Heart left ventricle (tissue), 16 donors: ENCODE measurements around the gene GDF7. TPM values are rescaled to one million over a fixed set of nuclear protein-coding genes. Genes with fewer than 3 reads are reported as not detected.

ENCODE experiments used
- ATAC-seq, 4 donors: fragments of 200-7000 bp; cut with Tn5 transposase; one replicate each; pipeline ENCODE4 v1.9.1; 2020 to 2022; ENCODE audit warnings: moderate library complexity in 4 of 4, mild to moderate bottlenecking in 3 of 4, moderate number of reproducible peaks in 1 of 4
- DNase-seq, 5 donors: peaks; one replicate each; pipeline ENCODE4 v3.0.0-alpha.2; 2020
- H3K27ac ChIP-seq, 12 donors: fragments of 200-600 bp; sonication (generic) in 4 of 12; one replicate each; pipeline versions ENCODE4 v1.5.0 to v1.8.0; 2016 to 2022; ENCODE audit warnings: mild to moderate bottlenecking in 2 of 12
- H3K27me3 ChIP-seq, 9 donors: fragments of 200-600 bp; sonication (generic) in 2 of 9; one replicate each; pipeline versions ENCODE4 v1.5.1 to v1.8.0; 2016 to 2022; ENCODE audit warnings: mild to moderate bottlenecking in 3 of 9
- H3K36me3 ChIP-seq, 9 donors: fragments of 200-600 bp; sonication (generic) in 2 of 9; one replicate each; pipeline versions ENCODE4 v1.5.0 to v1.8.0; 2018 to 2022; ENCODE audit warnings: mild to moderate bottlenecking in 2 of 9
- H3K4me1 ChIP-seq, 12 donors: fragments of 200-600 bp; sonication (generic) in 4 of 12; one replicate each; pipeline versions ENCODE4 v1.5.0 to v1.8.0; 2016 to 2022; ENCODE audit warnings: mild to moderate bottlenecking in 3 of 12
- H3K4me3 ChIP-seq, 12 donors: fragments of 200-600 bp; sonication (generic) in 4 of 12; one replicate each; pipeline versions ENCODE4 v1.5.0 to v1.8.0; 2017 to 2022; ENCODE audit warnings: mild to moderate bottlenecking in 9 of 12, moderate library complexity in 4 of 12
- H3K9me3 ChIP-seq, 12 donors: fragments of 200-600 bp; sonication (generic) in 4 of 12; one replicate each; pipeline versions ENCODE4 v1.5.0 to v1.8.0; 2016 to 2022; ENCODE audit warnings: mild to moderate bottlenecking in 1 of 12
- CTCF ChIP-seq, 12 donors: fragments of 200-600 bp; sonication (generic) in 4 of 12; IDR thresholded peaks; one replicate each; pipeline versions ENCODE4 v1.5.0 to v1.8.0; 2018 to 2022; ENCODE audit warnings: antibody characterized with exemption in 12 of 12, mild to moderate bottlenecking in 5 of 12
- POLR2A ChIP-seq, 2 donors: fragments of 450-650 bp; IDR thresholded peaks; one replicate each; pipeline ENCODE4 v1.6.1; 2017; ENCODE audit warnings: antibody characterized with exemption in 2 of 2, mild to moderate bottlenecking in 2 of 2, moderate library complexity in 2 of 2
- WGBS, 4 donors: extraction: QIAGEN DNeasy Blood & Tissue Kit in 2 of 4; methylation state at CpG; one replicate each; pipeline versions ENCODE4 v1.1.5 to v1.1.7; 2013 to 2018; 5-methylcytosine and 5-hydroxymethylcytosine counted together
- intact Hi-C, 10 donors: fragments of 100-400 bp; cut with DNase I; formaldehyde crosslinking; loops; one replicate each; pipeline versions ENCODE4 v1.11.1 to v1.14.2; 2022
- polyA plus RNA-seq, 2 donors: library from polyadenylated mRNA; stranded (reverse); fragments of 200-250 nt; gene quantifications; one replicate each; pipeline ENCODE4 v1.2.3, GENCODE V29; 2013
- total RNA-seq, 9 donors: library from RNA; depleted of rRNA in 2 of 9; stranded (reverse); fragments of >200 nt in 2 of 9; fragmentation: NEBNext Ultra II Directional in 3 of 9; extraction: Animal tissue kit (Norgen Biotek cat#: 25700) in 3 of 9; gene quantifications; one replicate each; pipeline versions ENCODE4 v1.1.0 to v1.2.4, GENCODE V29; 2016 to 2023
- donor health status: ischemic (EF 13 %, LVEDD 7.1; RV severe dilation, severe dysfunction).
- donor health status: healthy with polysubstance abuse.
- donor health status: DM: no; HTN: yes; CAD: no.
- donor health status: DM: no; HTN: no; CAD: no.
- donor health status: ischemic (EF 25% LVEDD 6.9; RV normal size, moderate dysfunction).
- donor health status: ischemic (EF 25% LVEDD 5.7; RV mildly dilated, moderate dysfunction).
- donor health status: healthy.
- donor health status: DM: yes; HTN: yes; CAD: no.
- donor health status: ischemic (EF 35%, LVEDD 5.7; RV mildly dilated, moderate dysfunction).
- donor health status: nonischemic (EF 11% LVEDD 7.7; RV severe dilation, severe dysfunction).
- donor health status: DM: yes; HTN: yes; CAD: no.
- donor health status: PGD.
- donor health status: ischemic (EF 29% LVEDD 5.4; RV normal size, mild dysfunction).
- donor health status: nonischemic (EF 23%, LVEDD 6.1; RV moderate dilation, normal function).

Gene GDF7
- total and polyA plus RNA-seq, 11 donors = 0.14 to 1.6 (median 0.55) TPM

- peak; percentile 82 to 91 (median 88) for ATAC-seq
- Histone ChIP-seq H3K4me1 (peaks cover 5 to 45% (median 23%) of the 10 kb centered on the region in 12 donors), H3K27ac (peak overlapping the region in 6 of 12 donors; percentile 1 to 90 (median 52)), H3K27me3 (no peaks in the 10 kb centered on the region), H3K9me3 (no peaks in the 10 kb centered on the region), H3K4me3 (no peak overlapping the region), H3K36me3 (peaks cover 0 to 81% (median 60%) of the 10 kb centered on the region in 9 donors)
- 30 to 37% (median 35%) methylated on average over 23 to 26 of the region's 26 CpGs for WGBS, 4 donors
- DNase-seq = peak; percentile 76 to 89 (median 79)
- TF ChIP-seq CTCF (IDR thresholded peaks at IDR 0.05) (peak; percentile 88 to 98 (median 96)), POLR2A (IDR thresholded peaks at IDR 0.05) (peak in 1 of 2 donors; percentile 15)
- intact Hi-C loops = loop anchor here in 5 of 10 donors (2.0 to 10.0 kb wide), 5 partner anchors 200 to 538 kb away; no protein-coding TSS in a partner anchor
These were observed 24.6 kb upstream of the GDF7 start for GRCh38 chr2:20642055-20642971.

DNA sequence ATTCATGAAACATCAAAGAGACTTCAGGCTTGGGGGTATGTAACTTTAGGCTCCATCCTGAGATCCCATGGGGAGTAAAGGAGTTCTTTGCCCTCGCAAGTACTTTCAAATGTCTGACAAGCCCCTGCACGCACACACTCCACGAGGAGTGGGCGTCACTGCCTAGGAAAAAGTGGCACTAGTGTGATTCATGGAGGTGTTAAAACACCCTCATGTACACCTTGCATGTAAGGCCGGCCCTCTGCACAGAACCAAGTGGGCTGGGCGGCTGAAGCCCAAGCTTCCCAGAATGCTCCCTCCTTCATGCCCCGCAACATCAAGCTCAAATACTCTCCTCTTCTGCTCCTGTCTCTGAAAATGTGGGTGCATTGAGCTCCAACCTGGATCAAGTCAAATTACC, 23.9 kb upstream of the GDF7 start:
- DNase-seq (peak in 2 of 5 donors; percentile 19 to 35), ATAC-seq (no peak)
- Histone ChIP-seq H3K36me3 (peaks cover 0 to 73% (median 56%) of the 10 kb centered on the region in 9 donors), H3K27ac (peak overlapping the region in 1 of 12 donors; percentile 90), H3K27me3 (no peaks in the 10 kb centered on the region), H3K9me3 (no peaks in the 10 kb centered on the region), H3K4me3 (no peak overlapping the region), H3K4me1 (peaks cover 5 to 45% (median 20%) of the 10 kb centered on the region in 12 donors)
- 94 to 96% (median 95%) methylated on average over 7 of the region's 7 CpGs for WGBS, 4 donors
- intact Hi-C loops = loop anchor here in 5 of 10 donors (2.0 to 10.0 kb wide), 5 partner anchors 200 to 538 kb away; no protein-coding TSS in a partner anchor
- TF ChIP-seq POLR2A (IDR thresholded peaks at IDR 0.05) (no peak), CTCF (IDR thresholded peaks at IDR 0.05) (no peak)

DNA sequence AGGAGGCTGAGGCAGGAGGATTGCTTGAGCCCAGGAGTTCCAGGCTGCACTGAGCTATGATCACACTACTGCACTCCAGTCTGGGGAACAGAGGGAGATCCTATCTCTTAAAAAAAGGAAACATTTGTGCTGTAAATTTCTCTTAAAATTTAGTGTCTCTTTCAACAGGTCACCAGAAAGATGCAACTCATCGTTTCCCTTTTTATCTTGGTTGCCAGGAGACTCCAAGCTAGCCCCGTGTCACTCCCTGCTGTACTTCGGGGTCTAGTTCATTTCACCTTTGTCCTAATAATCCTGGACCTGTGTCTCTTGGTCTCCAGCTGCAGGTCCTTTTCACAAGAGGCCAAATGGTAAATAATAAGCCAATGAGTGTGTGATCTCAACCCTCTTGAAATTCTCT, 23.1 kb upstream of the GDF7 start:
- peaks cover 0 to 68% (median 50%) of the 10 kb centered on the region in 9 donors for H3K36me3 ChIP-seq
- no peaks in the 10 kb centered on the region for H3K9me3 ChIP-seq
- H3K27ac ChIP-seq = peak overlapping the region in 1 of 12 donors; percentile 90
- no peak for ATAC-seq
- peaks cover 5 to 45% (median 23%) of the 10 kb centered on the region in 12 donors for H3K4me1 ChIP-seq
- 67 to 79% (median 72%) methylated on average over 3 of the region's 3 CpGs for WGBS, 4 donors
- DNase-seq = no peak
- H3K4me3 ChIP-seq = no peak overlapping the region
- TF ChIP-seq POLR2A (IDR thresholded peaks at IDR 0.05) = no peak
- TF ChIP-seq CTCF (IDR thresholded peaks at IDR 0.05) = no peak
- H3K27me3 ChIP-seq = no peaks in the 10 kb centered on the region
- intact Hi-C loops = loop anchor here in 5 of 10 donors (2.0 to 10.0 kb wide), 5 partner anchors 201 to 539 kb away; no protein-coding TSS in a partner anchor

DNA sequence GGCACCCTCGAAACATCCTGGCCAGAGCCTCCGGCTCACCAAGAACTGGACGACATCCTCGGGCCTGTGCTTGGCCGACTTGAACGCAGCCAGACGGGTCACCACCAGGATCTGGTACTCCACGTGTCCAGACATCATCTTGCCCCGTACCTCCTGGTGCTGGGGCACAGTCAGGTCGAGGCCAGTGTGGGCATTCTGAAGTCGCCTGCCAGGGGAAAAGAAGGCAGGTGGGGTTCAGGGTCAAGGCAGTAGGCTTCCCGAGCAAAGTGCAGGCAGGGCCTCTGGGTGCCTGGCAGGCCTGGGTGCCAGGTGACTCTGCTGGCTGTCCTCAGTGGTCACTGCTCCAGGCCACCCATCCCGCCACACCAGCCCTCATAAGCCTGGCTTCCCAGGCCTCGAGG, 21.6 kb upstream of the GDF7 start:
- TF ChIP-seq CTCF (IDR thresholded peaks at IDR 0.05) = no peak
- no peak for TF ChIP-seq POLR2A (IDR thresholded peaks at IDR 0.05)
- Histone ChIP-seq H3K4me3 (no peak overlapping the region), H3K27me3 (no peaks in the 10 kb centered on the region), H3K27ac (peak overlapping the region in 1 of 12 donors; percentile 24), H3K4me1 (peaks cover 9 to 53% (median 37%) of the 10 kb centered on the region in 12 donors), H3K9me3 (no peaks in the 10 kb centered on the region), H3K36me3 (peaks cover 0 to 53% (median 42%) of the 10 kb centered on the region in 9 donors)
- intact Hi-C loops = loop anchor here in 2 of 10 donors (10.0 kb wide), 2 partner anchors 510 to 540 kb away; no protein-coding TSS in a partner anchor
- DNase-seq = peak in 2 of 5 donors; percentile 18 to 54
- WGBS, 4 donors = 91 to 95% (median 93%) methylated on average over 11 to 14 of the region's 14 CpGs
- ATAC-seq = no peak
